H9 (cell line): ENCODE data around the gene AGBL4. TPM values are rescaled to one million over a fixed set of nuclear protein-coding genes. Genes with fewer than 3 reads are reported as not detected.

Source experiments
- DNase-seq: peaks from one replicate; pipeline ENCODE4 v3.0.0-alpha.2; 2017
- H2AFZ ChIP-seq: one replicate; pipeline ENCODE4 v1.6.1; 2013; ENCODE audit warnings: mild to moderate bottlenecking, low read length, control low read depth, moderate library complexity
- H2AK5ac ChIP-seq: 2 replicates; pipeline ENCODE4 v1.6.1; 2013; ENCODE audit warnings: low read length, control low read depth, mixed read lengths; ENCODE audit not compliant: insufficient read length
- H2BK120ac ChIP-seq: one replicate; pipeline ENCODE4 v1.6.1; 2013; ENCODE audit warnings: low read depth, mild to moderate bottlenecking, low read length, control low read depth, inconsistent platforms; ENCODE audit not compliant: poor library complexity, severe bottlenecking
- H2BK12ac ChIP-seq: 2 replicates; pipeline ENCODE4 v1.6.1; 2013; ENCODE audit warnings: low read length, control low read depth, mixed read lengths, low read depth; ENCODE audit not compliant: insufficient read length
- H2BK15ac ChIP-seq: 2 replicates; pipeline ENCODE4 v1.6.1; 2013; ENCODE audit warnings: low read depth, low read length, control low read depth
- H2BK20ac ChIP-seq: one replicate; pipeline ENCODE4 v1.6.1; 2013; ENCODE audit warnings: low read depth, mild to moderate bottlenecking, low read length, control low read depth, inconsistent platforms; ENCODE audit not compliant: poor library complexity, severe bottlenecking
- H2BK5ac ChIP-seq: 2 replicates; pipeline ENCODE4 v1.6.1; 2013; ENCODE audit warnings: low read length, control low read depth, mixed read lengths; ENCODE audit not compliant: insufficient read length
- H3K14ac ChIP-seq: 2 replicates; pipeline ENCODE4 v1.6.1; 2013; ENCODE audit warnings: low read length, control low read depth; ENCODE audit not compliant: insufficient read depth
- H3K18ac ChIP-seq: 2 replicates; pipeline ENCODE4 v1.6.1; 2013; ENCODE audit warnings: low read depth, mild to moderate bottlenecking, mixed read lengths, low read length, control low read depth; ENCODE audit not compliant: insufficient read length
- H3K23ac ChIP-seq: 2 replicates; pipeline ENCODE4 v1.6.1; 2013; ENCODE audit warnings: low read length, control low read depth, mixed read lengths, low read depth; ENCODE audit not compliant: insufficient read length
- H3K23me2 ChIP-seq: 2 replicates; pipeline ENCODE4 v1.6.1; 2013; ENCODE audit warnings: low read depth, mild to moderate bottlenecking, mixed read lengths, low read length, control low read depth; ENCODE audit not compliant: insufficient read length, poor library complexity, severe bottlenecking
- H3K27ac ChIP-seq: 2 replicates; pipeline ENCODE4 v1.5.1; 2013; ENCODE audit warnings: low read length, control low read depth, mixed read lengths, low read depth; ENCODE audit not compliant: insufficient read length
- H3K27me3 ChIP-seq: 2 replicates; pipeline ENCODE4 v1.6.1; 2013; ENCODE audit warnings: low read length, control low read depth, inconsistent platforms; ENCODE audit not compliant: insufficient read depth
- H3K4ac ChIP-seq: 2 replicates; pipeline ENCODE4 v1.6.1; 2013; ENCODE audit warnings: low read depth, mild to moderate bottlenecking, control low read depth, inconsistent platforms, low read length, moderate library complexity
- H3K4me1 ChIP-seq: 2 replicates; pipeline ENCODE4 v1.6.1; 2013; ENCODE audit warnings: low read length, control low read depth, inconsistent platforms; ENCODE audit not compliant: insufficient read depth
- H3K4me2 ChIP-seq: 2 replicates; pipeline ENCODE4 v1.6.1; 2013; ENCODE audit warnings: low read length, control low read depth, mixed read lengths; ENCODE audit not compliant: insufficient read length, insufficient read depth
- H3K56ac ChIP-seq: 2 replicates; pipeline ENCODE4 v1.6.1; 2013; ENCODE audit warnings: low read depth, mild to moderate bottlenecking, mixed read lengths, low read length, control low read depth; ENCODE audit not compliant: insufficient read length
- H3K79me1 ChIP-seq: 2 replicates; pipeline ENCODE4 v1.6.1; 2013; ENCODE audit warnings: low read depth, mild to moderate bottlenecking, moderate library complexity, low read length, control low read depth, inconsistent platforms; ENCODE audit not compliant: insufficient read depth, poor library complexity, severe bottlenecking
- H3K79me2 ChIP-seq: 2 replicates; pipeline ENCODE4 v1.6.1; 2013; ENCODE audit warnings: low read length, control low read depth, inconsistent platforms; ENCODE audit not compliant: insufficient read depth
- H3K9ac ChIP-seq: 2 replicates; pipeline ENCODE4 v1.6.1; 2013; ENCODE audit warnings: low read length, control low read depth, mixed read lengths; ENCODE audit not compliant: insufficient read length; ENCODE audit errors: extremely low read depth
- H3K9me3 ChIP-seq: one replicate; pipeline ENCODE4 v1.6.1; 2013; ENCODE audit warnings: low read depth, low read length, inconsistent platforms; ENCODE audit not compliant: control insufficient read depth
- H3T11ph ChIP-seq: one replicate; pipeline ENCODE4 v1.6.1; 2013; ENCODE audit warnings: mild to moderate bottlenecking, low read length, control low read depth, inconsistent platforms
- H4K20me1 ChIP-seq: one replicate; pipeline ENCODE4 v1.6.1; 2013; ENCODE audit not compliant: control insufficient read depth, insufficient read length, insufficient read depth
- H4K5ac ChIP-seq: 2 replicates; pipeline ENCODE4 v1.6.1; 2013; ENCODE audit warnings: low read depth, mild to moderate bottlenecking, mixed read lengths, low read length, control low read depth; ENCODE audit not compliant: insufficient read length
- H4K8ac ChIP-seq: replicated peaks from 2 replicates; pipeline ENCODE4 v1.6.1; 2013; ENCODE audit warnings: low read length, control low read depth, mixed read lengths, low read depth; ENCODE audit not compliant: insufficient read length
- H4K91ac ChIP-seq: 2 replicates; pipeline ENCODE4 v1.6.1; 2013; ENCODE audit warnings: low read depth, mild to moderate bottlenecking, moderate library complexity, mixed read lengths, low read length, control low read depth; ENCODE audit not compliant: insufficient read length
- H3K27ac Mint-ChIP-seq, 3 experiments: 2 replicates in 2 of 3; 3 replicates in 1 of 3; pipeline ENCODE4 v1.8.0; 2020 to 2021; ENCODE audit warnings: mixed read lengths in 3 of 3, mild to moderate bottlenecking in 1 of 3, moderate library complexity in 1 of 3
- H3K27me3 Mint-ChIP-seq: 2 replicates; pipeline ENCODE4 v1.8.0; 2021; ENCODE audit warnings: low read depth, mild to moderate bottlenecking, moderate library complexity, mixed read lengths
- H3K36me3 Mint-ChIP-seq, 3 experiments: 2 replicates in 2 of 3; 3 replicates in 1 of 3; pipeline ENCODE4 v1.8.0; 2020 to 2021; ENCODE audit warnings: low read depth in 3 of 3, mixed read lengths in 3 of 3; ENCODE audit not compliant: insufficient read depth in 1 of 3
- H3K4me1 Mint-ChIP-seq, 2 experiments: 2 replicates each; pipeline ENCODE4 v1.8.0; 2020; ENCODE audit warnings: mixed read lengths in 2 of 2
- H3K4me3 Mint-ChIP-seq, 2 experiments: 2 replicates in 1 of 2; 3 replicates in 1 of 2; pipeline ENCODE4 v1.8.0; 2020 to 2021; ENCODE audit warnings: mild to moderate bottlenecking in 2 of 2, mixed read lengths in 2 of 2, moderate library complexity in 1 of 2
- H3K9me3 Mint-ChIP-seq, 2 experiments: 2 replicates in 1 of 2; 3 replicates in 1 of 2; pipeline ENCODE4 v1.8.0; 2020; ENCODE audit warnings: mild to moderate bottlenecking in 2 of 2, mixed read lengths in 2 of 2, moderate library complexity in 1 of 2
- WGBS: extraction: QIAGEN DNeasy Blood & Tissue Kit; methylation state at CpG from one replicate; pipeline ENCODE4 v1.1.7; 2013; ENCODE audit warnings: missing lambda C conversion rate, low lambda C conversion rate, mixed read lengths; ENCODE audit not compliant: insufficient read length; ENCODE audit errors: extremely low coverage; 5-methylcytosine and 5-hydroxymethylcytosine counted together
- total RNA-seq: library from RNA; stranded (reverse); gene quantifications from 2 replicates; pipeline ENCODE4 v1.2.1, GENCODE V29; 2021
- TF ChIP-seq, protein P1 (sequence below): fragments of 200-600 bp; sonication (generic); conservative IDR thresholded peaks from 3 replicates; pipeline ENCODE4 v1.8.0; 2021; ENCODE audit warnings: antibody characterized with exemption, mild to moderate bottlenecking

The AGBL4 gene
- total RNA-seq, 1 experiment from 2014 or later: not detected

DNA sequence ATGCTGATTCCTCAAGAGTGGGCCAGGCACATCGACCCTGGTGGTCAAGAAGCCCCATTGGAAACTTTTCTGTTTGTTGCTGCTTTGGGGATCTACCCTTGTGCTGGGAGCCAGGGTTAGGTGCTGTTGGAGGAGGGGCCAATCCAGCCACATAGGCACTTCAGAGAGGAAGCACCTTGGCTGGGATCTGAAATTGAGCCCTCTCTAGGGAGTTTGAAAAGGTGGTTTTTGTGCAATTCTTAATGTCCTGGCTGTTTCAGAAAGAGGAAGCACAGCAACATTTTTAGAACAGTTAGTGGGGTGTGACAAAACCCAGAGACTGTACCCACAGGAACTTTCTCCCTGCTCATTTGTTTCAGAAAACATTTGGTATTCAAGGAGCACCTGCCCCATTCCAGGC, 1229.9 kb downstream of the AGBL4 start:
- H3K79me2 ChIP-seq: no peaks in the 10 kb centered on the region
- H4K8ac ChIP-seq: no peak overlapping the region
- H3K9me3 ChIP-seq: no peaks in the 10 kb centered on the region
- H3K4me3 Mint-ChIP-seq: no peak overlapping the region
- no peak overlapping the region for H2BK5ac ChIP-seq
- DNase-seq: no peak
- H2BK20ac ChIP-seq: no peak overlapping the region
- H4K91ac ChIP-seq: no peak overlapping the region
- H3K4ac ChIP-seq: no peak overlapping the region
- H2BK15ac ChIP-seq: no peak overlapping the region
- H3K4me1 ChIP-seq: no peaks in the 10 kb centered on the region
- no peak overlapping the region for H2AFZ ChIP-seq
- H3T11ph ChIP-seq: no peak overlapping the region
- H3K36me3 Mint-ChIP-seq: no peaks in the 10 kb centered on the region
- H3K27me3 Mint-ChIP-seq: peaks cover 8% of the 10 kb centered on the region
- H3K9me3 Mint-ChIP-seq: no peaks in the 10 kb centered on the region
- no peak overlapping the region for H3K27ac Mint-ChIP-seq
- H2BK12ac ChIP-seq: no peak overlapping the region
- H3K4me2 ChIP-seq: no peak overlapping the region
- no peak overlapping the region for H3K14ac ChIP-seq
- H3K56ac ChIP-seq: no peak overlapping the region
- H2BK120ac ChIP-seq: no peak overlapping the region
- WGBS: no CpG with 5 or more reads among the region's 1 CpG
- no peak overlapping the region for H2AK5ac ChIP-seq
- no peaks in the 10 kb centered on the region for H3K23me2 ChIP-seq
- no peak overlapping the region for H4K5ac ChIP-seq
- no peak overlapping the region for H3K23ac ChIP-seq
- no peak overlapping the region for H3K9ac ChIP-seq
- H3K4me1 Mint-ChIP-seq: peaks cover 5 to 9% of the 10 kb centered on the region in 2 experiments
- H3K27me3 ChIP-seq: no peaks in the 10 kb centered on the region
- TF ChIP-seq, protein P1, sequence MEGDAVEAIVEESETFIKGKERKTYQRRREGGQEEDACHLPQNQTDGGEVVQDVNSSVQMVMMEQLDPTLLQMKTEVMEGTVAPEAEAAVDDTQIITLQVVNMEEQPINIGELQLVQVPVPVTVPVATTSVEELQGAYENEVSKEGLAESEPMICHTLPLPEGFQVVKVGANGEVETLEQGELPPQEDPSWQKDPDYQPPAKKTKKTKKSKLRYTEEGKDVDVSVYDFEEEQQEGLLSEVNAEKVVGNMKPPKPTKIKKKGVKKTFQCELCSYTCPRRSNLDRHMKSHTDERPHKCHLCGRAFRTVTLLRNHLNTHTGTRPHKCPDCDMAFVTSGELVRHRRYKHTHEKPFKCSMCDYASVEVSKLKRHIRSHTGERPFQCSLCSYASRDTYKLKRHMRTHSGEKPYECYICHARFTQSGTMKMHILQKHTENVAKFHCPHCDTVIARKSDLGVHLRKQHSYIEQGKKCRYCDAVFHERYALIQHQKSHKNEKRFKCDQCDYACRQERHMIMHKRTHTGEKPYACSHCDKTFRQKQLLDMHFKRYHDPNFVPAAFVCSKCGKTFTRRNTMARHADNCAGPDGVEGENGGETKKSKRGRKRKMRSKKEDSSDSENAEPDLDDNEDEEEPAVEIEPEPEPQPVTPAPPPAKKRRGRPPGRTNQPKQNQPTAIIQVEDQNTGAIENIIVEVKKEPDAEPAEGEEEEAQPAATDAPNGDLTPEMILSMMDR: no peak
- H3K27ac ChIP-seq: no peak overlapping the region
- no peaks in the 10 kb centered on the region for H3K79me1 ChIP-seq
- H4K20me1 ChIP-seq: no peaks in the 10 kb centered on the region
- no peak overlapping the region for H3K18ac ChIP-seq
